ENCODE results near the gene FAM193B. TPM values are rescaled to one million over a fixed set of nuclear protein-coding genes. Genes with fewer than 3 reads are reported as not detected.

The FAM193B gene
- total RNA-seq, 1 donor from 2014 or later: 81.0 TPM

GRCh38 chr5:177477701-177478477 lies 76.5 kb downstream of the FAM193B start:
- no peaks in the 10 kb centered on the region for H3K9me3 Mint-ChIP-seq
- H3K27ac Mint-ChIP-seq: no peak overlapping the region
- H3K27me3 Mint-ChIP-seq (ENCODE audit: low read depth): peaks cover 7% of the 10 kb centered on the region
- peaks cover 40% of the 10 kb centered on the region for H3K4me1 Mint-ChIP-seq (ENCODE audit: low read depth)
- no peak overlapping the region for H3K4me3 Mint-ChIP-seq (ENCODE audit: low read depth)
- DNase-seq (ENCODE audit: low spot score): no peak
- intact Hi-C loops (cut with micrococcal nuclease): no loop called here
- H3K36me3 Mint-ChIP-seq (ENCODE audit: low read depth): peaks cover under 1% of the 10 kb centered on the region

GRCh38 chr5:177476531-177477233 lies 77.7 kb downstream of the FAM193B start:
- H3K27ac Mint-ChIP-seq: peak overlapping the region; percentile 77
- peaks cover 7% of the 10 kb centered on the region for H3K27me3 Mint-ChIP-seq (ENCODE audit: low read depth)
- no peak for DNase-seq (ENCODE audit: low spot score)
- H3K4me1 Mint-ChIP-seq (ENCODE audit: low read depth): peaks cover 40% of the 10 kb centered on the region
- no peaks in the 10 kb centered on the region for H3K9me3 Mint-ChIP-seq
- H3K4me3 Mint-ChIP-seq (ENCODE audit: low read depth): peak overlapping the region; percentile 47
- no peaks in the 10 kb centered on the region for H3K36me3 Mint-ChIP-seq (ENCODE audit: low read depth)
- intact Hi-C loops (cut with micrococcal nuclease): no loop called here

GRCh38 chr5:177475563-177476427 lies 78.6 kb downstream of the FAM193B start:
- Mint-ChIP-seq H3K4me3 (ENCODE audit: low read depth) (peak overlapping the region; percentile 47), H3K27me3 (ENCODE audit: low read depth) (peaks cover 7% of the 10 kb centered on the region), H3K27ac (peak overlapping the region; percentile 77), H3K9me3 (no peaks in the 10 kb centered on the region), H3K36me3 (ENCODE audit: low read depth) (no peaks in the 10 kb centered on the region), H3K4me1 (ENCODE audit: low read depth) (peaks cover 42% of the 10 kb centered on the region)
- intact Hi-C loops (cut with micrococcal nuclease): no loop called here
- DNase-seq (ENCODE audit: low spot score): no peak

- intact Hi-C loops (cut with micrococcal nuclease): no loop called here
- Mint-ChIP-seq H3K27ac (no peak overlapping the region), H3K27me3 (ENCODE audit: low read depth) (peaks cover 7% of the 10 kb centered on the region), H3K36me3 (ENCODE audit: low read depth) (no peaks in the 10 kb centered on the region), H3K4me3 (ENCODE audit: low read depth) (peak overlapping the region; percentile 86), H3K4me1 (ENCODE audit: low read depth) (peaks cover 41% of the 10 kb centered on the region), H3K9me3 (no peaks in the 10 kb centered on the region)
- DNase-seq (ENCODE audit: low spot score): no peak
Observed at GRCh38 chr5:177474846-177475562, 79.4 kb downstream of the FAM193B start.

- Mint-ChIP-seq H3K4me1 (ENCODE audit: low read depth) (peaks cover 31% of the 10 kb centered on the region), H3K9me3 (no peaks in the 10 kb centered on the region), H3K4me3 (ENCODE audit: low read depth) (peak overlapping the region; percentile 86), H3K27me3 (ENCODE audit: low read depth) (peaks cover 7% of the 10 kb centered on the region), H3K36me3 (ENCODE audit: low read depth) (no peaks in the 10 kb centered on the region), H3K27ac (peak overlapping the region; percentile 36)
- DNase-seq (ENCODE audit: low spot score): no peak
- intact Hi-C loops (cut with micrococcal nuclease): no loop called here
Observed at GRCh38 chr5:177474002-177474476, 80.3 kb downstream of the FAM193B start.

GRCh38 chr5:177473443-177474001 lies 80.8 kb downstream of the FAM193B start, which contains the start of gene DBN1:
Gene DBN1 (minus strand): TSS chr5:177473634. CDS start chr5:177473521, 113 bp downstream.
- intact Hi-C loops (cut with micrococcal nuclease): no loop called here
- Mint-ChIP-seq H3K4me1 (ENCODE audit: low read depth) (peaks cover 26% of the 10 kb centered on the region), H3K27me3 (ENCODE audit: low read depth) (peaks cover 7% of the 10 kb centered on the region), H3K9me3 (no peaks in the 10 kb centered on the region), H3K36me3 (ENCODE audit: low read depth) (no peaks in the 10 kb centered on the region), H3K27ac (peak within 1 kb of the TSS; percentile 36), H3K4me3 (ENCODE audit: low read depth) (peak within 1 kb of the TSS; percentile 86)
- no peak for DNase-seq (ENCODE audit: low spot score)

GRCh38 chr5:177472460-177473442 lies 81.6 kb downstream of the FAM193B start:
- intact Hi-C loops (cut with micrococcal nuclease): loop anchor here (1.0 kb wide), 1 partner anchor 25 kb away; the partner anchor contains the start of gene PDLIM7
- Mint-ChIP-seq H3K4me1 (ENCODE audit: low read depth) (peaks cover 20% of the 10 kb centered on the region), H3K27me3 (ENCODE audit: low read depth) (peaks cover 7% of the 10 kb centered on the region), H3K27ac (no peak overlapping the region), H3K4me3 (ENCODE audit: low read depth) (peak overlapping the region; percentile 62), H3K9me3 (no peaks in the 10 kb centered on the region), H3K36me3 (ENCODE audit: low read depth) (no peaks in the 10 kb centered on the region)
- no peak for DNase-seq (ENCODE audit: low spot score)

- intact Hi-C loops (cut with micrococcal nuclease): loop anchor here (1.0 kb wide), 1 partner anchor 26 kb away; the partner anchor contains the start of gene PDLIM7
- Mint-ChIP-seq H3K27me3 (ENCODE audit: low read depth) (peaks cover 7% of the 10 kb centered on the region), H3K27ac (no peak overlapping the region), H3K36me3 (ENCODE audit: low read depth) (no peaks in the 10 kb centered on the region), H3K9me3 (no peaks in the 10 kb centered on the region), H3K4me3 (ENCODE audit: low read depth) (peak overlapping the region; percentile 62), H3K4me1 (ENCODE audit: low read depth) (peaks cover 20% of the 10 kb centered on the region)
- no peak for DNase-seq (ENCODE audit: low spot score)
Observed at GRCh38 chr5:177471610-177472356, 82.6 kb downstream of the FAM193B start.

GRCh38 chr5:177470759-177471536 lies 83.4 kb downstream of the FAM193B start:
- H3K4me1 Mint-ChIP-seq (ENCODE audit: low read depth): peaks cover 16% of the 10 kb centered on the region
- DNase-seq (ENCODE audit: low spot score): no peak
- no peak overlapping the region for H3K4me3 Mint-ChIP-seq (ENCODE audit: low read depth)
- H3K27ac Mint-ChIP-seq: peak overlapping the region; percentile 26
- peaks cover 5% of the 10 kb centered on the region for H3K27me3 Mint-ChIP-seq (ENCODE audit: low read depth)
- peaks cover under 1% of the 10 kb centered on the region for H3K36me3 Mint-ChIP-seq (ENCODE audit: low read depth)
- H3K9me3 Mint-ChIP-seq: no peaks in the 10 kb centered on the region
- intact Hi-C loops (cut with micrococcal nuclease): no loop called here

Data from activated T-helper 2 cell treated with anti-CD3 and anti-CD28 coated beads, Interferon-gamma antibody, Interleukin-2, Interleukin-4, amounts not matched to agents 10 μg/mL and 5 μg/mL and 100 μg/mL, durations not matched to agents 14 hours and 24 hours and 36 hours (primary cell).